Neuronal stem cell (in vitro differentiated cells): Measurements from ENCODE around the gene MSANTD3.
A peak's percentile ranks its signal among the peaks of the same experiment; 100 is the strongest.

ENCODE experiments used
- DNase-seq: peaks from one replicate; pipeline ENCODE4 v3.0.0-alpha.2; 2013; ENCODE audit warnings: low spot score
- H2AFZ ChIP-seq: one replicate; pipeline ENCODE4 v1.6.1; 2013; ENCODE audit warnings: mild to moderate bottlenecking, low read length, inconsistent platforms
- H2AK5ac ChIP-seq: 2 replicates; pipeline ENCODE4 v1.6.1; 2013; ENCODE audit warnings: low read depth, mild to moderate bottlenecking, inconsistent platforms, low read length, moderate library complexity, mixed read lengths
- H2BK120ac ChIP-seq: 2 replicates; pipeline ENCODE4 v1.6.1; 2013; ENCODE audit warnings: low read depth, mild to moderate bottlenecking, inconsistent platforms, low read length, moderate library complexity, mixed read lengths
- H2BK12ac ChIP-seq: one replicate; pipeline ENCODE4 v1.6.1; 2013; ENCODE audit warnings: low read length, inconsistent platforms
- H2BK15ac ChIP-seq: 2 replicates; pipeline ENCODE4 v1.6.1; 2013; ENCODE audit warnings: mild to moderate bottlenecking, low read length, inconsistent platforms, mixed read lengths
- H2BK5ac ChIP-seq: one replicate; pipeline ENCODE4 v1.6.1; 2013; ENCODE audit warnings: inconsistent platforms, mild to moderate bottlenecking, low read length, moderate library complexity
- H3K14ac ChIP-seq: one replicate; pipeline ENCODE4 v1.6.1; 2013; ENCODE audit warnings: low read length, inconsistent platforms
- H3K18ac ChIP-seq: 2 replicates; pipeline ENCODE4 v1.6.1; 2013; ENCODE audit warnings: low read length, inconsistent platforms
- H3K23ac ChIP-seq: 2 replicates; pipeline ENCODE4 v1.6.1; 2013; ENCODE audit warnings: low read depth, mild to moderate bottlenecking, mixed read lengths, low read length, inconsistent platforms; ENCODE audit not compliant: poor library complexity
- H3K27ac ChIP-seq: replicated peaks from 3 replicates; pipeline ENCODE4 v1.5.1; 2013; ENCODE audit warnings: low read length, inconsistent platforms
- H3K27me3 ChIP-seq, 3 experiments: 2 replicates each; pipeline ENCODE4 v1.6.1; 2013; ENCODE audit warnings: low read length in 3 of 3, mild to moderate bottlenecking in 2 of 3, inconsistent platforms in 1 of 3, low read depth in 1 of 3, mixed read lengths in 1 of 3, moderate library complexity in 1 of 3; ENCODE audit not compliant: control insufficient read depth in 3 of 3, insufficient read depth in 3 of 3
- H3K36me3 ChIP-seq, 2 donors: replicated peaks in 1 of 2; 2 replicates each; pipeline ENCODE4 v1.6.1; 2013; ENCODE audit warnings: low read length in 2 of 2; ENCODE audit not compliant: control insufficient read depth in 2 of 2, insufficient read depth in 2 of 2
- H3K4ac ChIP-seq: 2 replicates; pipeline ENCODE4 v1.6.1; 2013; ENCODE audit warnings: inconsistent platforms, mild to moderate bottlenecking, low read length, moderate library complexity
- H3K4me1 ChIP-seq, 2 donors: 1 replicate in 1 of 2; 2 replicates in 1 of 2; pipeline ENCODE4 v1.6.1; 2013; ENCODE audit warnings: low read length in 2 of 2, low read depth in 1 of 2; ENCODE audit not compliant: control insufficient read depth in 2 of 2, insufficient read depth in 1 of 2
- H3K4me2 ChIP-seq: one replicate; pipeline ENCODE4 v1.6.1; 2013; ENCODE audit warnings: mild to moderate bottlenecking, low read length, inconsistent platforms; ENCODE audit not compliant: insufficient read depth, poor library complexity, severe bottlenecking
- H3K4me3 ChIP-seq, 2 donors: 2 replicates each; pipeline ENCODE4 v1.5.1; 2013; ENCODE audit warnings: low read length in 2 of 2, mild to moderate bottlenecking in 2 of 2, inconsistent platforms in 1 of 2, moderate library complexity in 1 of 2
- H3K79me1 ChIP-seq: one replicate; pipeline ENCODE4 v1.6.1; 2013; ENCODE audit warnings: low read depth, mild to moderate bottlenecking, inconsistent platforms, low read length, moderate library complexity
- H3K9ac ChIP-seq: one replicate; pipeline ENCODE4 v1.6.1; 2013; ENCODE audit warnings: mild to moderate bottlenecking, low read depth, low read length, inconsistent platforms; ENCODE audit not compliant: poor library complexity
- H3K9me3 ChIP-seq, 2 donors: replicated peaks in 1 of 2; 2 replicates each; pipeline versions ENCODE3 to v1.6.1; 2013; ENCODE audit warnings: low read length in 2 of 2, mild to moderate bottlenecking in 2 of 2, inconsistent platforms in 1 of 2, low read depth in 1 of 2, mixed read lengths in 1 of 2, moderate library complexity in 1 of 2; ENCODE audit not compliant: control insufficient read depth in 2 of 2, insufficient read depth in 1 of 2
- H4K8ac ChIP-seq: one replicate; pipeline ENCODE4 v1.6.1; 2013; ENCODE audit warnings: low read depth, mild to moderate bottlenecking, inconsistent platforms, low read length, moderate library complexity
- H4K91ac ChIP-seq: one replicate; pipeline ENCODE4 v1.6.1; 2013; ENCODE audit warnings: low read length, low read depth, mild to moderate bottlenecking, inconsistent platforms; ENCODE audit not compliant: poor library complexity
- WGBS, 2 donors: extraction: QIAGEN DNeasy Blood & Tissue Kit; methylation state at CpG; one replicate each; pipeline ENCODE4 v1.1.7; 2013; ENCODE audit warnings: missing lambda C conversion rate in 2 of 2, mixed read lengths in 1 of 2; ENCODE audit not compliant: insufficient read length in 2 of 2, insufficient replicate concordance in 1 of 2; ENCODE audit errors: extremely low coverage in 2 of 2; 5-methylcytosine and 5-hydroxymethylcytosine counted together

Gene MSANTD3

GRCh38 chr9:100406962-100407361, 20.0 kb upstream of the MSANTD3 start:
- Histone ChIP-seq H3K23ac (no peak overlapping the region), H3K4me2 (no peak overlapping the region), H3K27ac (no peak overlapping the region), H3K14ac (no peak overlapping the region), H3K9ac (no peak overlapping the region), H2BK5ac (no peak overlapping the region), H2BK12ac (no peak overlapping the region), H2AFZ (no peak overlapping the region), H3K18ac (no peak overlapping the region), H3K9me3 (peaks cover 2% of the 10 kb centered on the region in 2 donors), H2BK120ac (no peak overlapping the region), H2AK5ac (no peak overlapping the region), H2BK15ac (no peak overlapping the region), H3K36me3 (no peaks in the 10 kb centered on the region), H3K4me1 (no peaks in the 10 kb centered on the region), H4K8ac (no peak overlapping the region), H3K4ac (no peak overlapping the region), H4K91ac (no peak overlapping the region), H3K27me3 (no peaks in the 10 kb centered on the region), H3K4me3 (no peak overlapping the region), H3K79me1 (no peaks in the 10 kb centered on the region)
- no peak for DNase-seq
- WGBS, 2 donors = no CpG with 5 or more reads among the region's 1 CpG

- H3K9me3 ChIP-seq = peaks cover 4% of the 10 kb centered on the region in 2 donors
- WGBS, 2 donors = no CpG with 5 or more reads among the region's 5 CpGs
- no peak overlapping the region for H4K8ac ChIP-seq
Observed at GRCh38 chr9:100408546-100409175, 18.3 kb upstream of the MSANTD3 start.

GRCh38 chr9:100409176-100409556, 17.8 kb upstream of the MSANTD3 start:
- Histone ChIP-seq H3K4ac (no peak overlapping the region), H3K36me3 (no peaks in the 10 kb centered on the region), H3K27ac (no peak overlapping the region), H2BK12ac (no peak overlapping the region), H3K9me3 (peaks cover 4% of the 10 kb centered on the region in 2 donors), H3K18ac (no peak overlapping the region), H3K79me1 (no peaks in the 10 kb centered on the region), H3K14ac (no peak overlapping the region), H3K4me3 (no peak overlapping the region), H3K4me1 (no peaks in the 10 kb centered on the region), H2BK15ac (no peak overlapping the region), H4K91ac (no peak overlapping the region), H3K27me3 (no peaks in the 10 kb centered on the region), H4K8ac (no peak overlapping the region), H2AFZ (no peak overlapping the region), H3K4me2 (no peak overlapping the region), H2BK120ac (no peak overlapping the region), H3K23ac (no peak overlapping the region), H3K9ac (no peak overlapping the region), H2BK5ac (no peak overlapping the region), H2AK5ac (no peak overlapping the region)
- DNase-seq = no peak
- no CpG with 5 or more reads among the region's 1 CpG for WGBS, 2 donors

More at GRCh38 chr9:100408546-100409175, 18.3 kb upstream of the MSANTD3 start:
- Histone ChIP-seq H3K18ac (no peak overlapping the region), H2AK5ac (no peak overlapping the region), H2AFZ (no peak overlapping the region), H3K4me3 (no peak overlapping the region), H4K91ac (no peak overlapping the region), H3K4me1 (no peaks in the 10 kb centered on the region), H3K23ac (no peak overlapping the region), H2BK5ac (no peak overlapping the region), H3K36me3 (no peaks in the 10 kb centered on the region), H3K14ac (no peak overlapping the region), H3K9ac (no peak overlapping the region), H3K27me3 (no peaks in the 10 kb centered on the region), H3K27ac (no peak overlapping the region), H3K4me2 (no peak overlapping the region), H2BK120ac (no peak overlapping the region), H3K79me1 (no peaks in the 10 kb centered on the region), H3K4ac (no peak overlapping the region), H2BK12ac (no peak overlapping the region), H2BK15ac (no peak overlapping the region)
- DNase-seq = no peak

GRCh38 chr9:100411472-100412283, 15.3 kb upstream of the MSANTD3 start:
- H3K9ac ChIP-seq = peak overlapping the region; percentile 78
- peak overlapping the region; percentile 37 to 66 for H3K4me3 ChIP-seq
- no peak overlapping the region for H3K27ac ChIP-seq
- no peak overlapping the region for H2BK15ac ChIP-seq
- H3K4me1 ChIP-seq = no peaks in the 10 kb centered on the region
- no peak overlapping the region for H2BK12ac ChIP-seq
- H2BK120ac ChIP-seq = no peak overlapping the region
- no peak overlapping the region for H3K4ac ChIP-seq
- no CpG with 5 or more reads among the region's 38 CpGs for WGBS, 2 donors
- no peak overlapping the region for H4K8ac ChIP-seq
- H4K91ac ChIP-seq = no peak overlapping the region
- no peaks in the 10 kb centered on the region for H3K27me3 ChIP-seq
- H2BK5ac ChIP-seq = no peak overlapping the region
- H3K4me2 ChIP-seq = peak overlapping the region; percentile 34
- H3K23ac ChIP-seq = no peak overlapping the region
- peaks cover 4% of the 10 kb centered on the region in 2 donors for H3K9me3 ChIP-seq
- H3K79me1 ChIP-seq = no peaks in the 10 kb centered on the region
- no peaks in the 10 kb centered on the region for H3K36me3 ChIP-seq
- H2AFZ ChIP-seq = peak overlapping the region; percentile 74
- H2AK5ac ChIP-seq = no peak overlapping the region
- DNase-seq = peak; percentile 68
- no peak overlapping the region for H3K18ac ChIP-seq
- H3K14ac ChIP-seq = no peak overlapping the region
